ENCODE data around the gene MRPL49.

GRCh38 chr11:65150509-65151299 is 28.6 kb downstream of the MRPL49 start:
- TF ChIP-seq, protein P1, sequence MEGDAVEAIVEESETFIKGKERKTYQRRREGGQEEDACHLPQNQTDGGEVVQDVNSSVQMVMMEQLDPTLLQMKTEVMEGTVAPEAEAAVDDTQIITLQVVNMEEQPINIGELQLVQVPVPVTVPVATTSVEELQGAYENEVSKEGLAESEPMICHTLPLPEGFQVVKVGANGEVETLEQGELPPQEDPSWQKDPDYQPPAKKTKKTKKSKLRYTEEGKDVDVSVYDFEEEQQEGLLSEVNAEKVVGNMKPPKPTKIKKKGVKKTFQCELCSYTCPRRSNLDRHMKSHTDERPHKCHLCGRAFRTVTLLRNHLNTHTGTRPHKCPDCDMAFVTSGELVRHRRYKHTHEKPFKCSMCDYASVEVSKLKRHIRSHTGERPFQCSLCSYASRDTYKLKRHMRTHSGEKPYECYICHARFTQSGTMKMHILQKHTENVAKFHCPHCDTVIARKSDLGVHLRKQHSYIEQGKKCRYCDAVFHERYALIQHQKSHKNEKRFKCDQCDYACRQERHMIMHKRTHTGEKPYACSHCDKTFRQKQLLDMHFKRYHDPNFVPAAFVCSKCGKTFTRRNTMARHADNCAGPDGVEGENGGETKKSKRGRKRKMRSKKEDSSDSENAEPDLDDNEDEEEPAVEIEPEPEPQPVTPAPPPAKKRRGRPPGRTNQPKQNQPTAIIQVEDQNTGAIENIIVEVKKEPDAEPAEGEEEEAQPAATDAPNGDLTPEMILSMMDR (IDR thresholded peaks at IDR 0.05; ENCODE audit: insufficient read depth, low read depth, low read length) = no peak
- TF ChIP-seq EZH2 (IDR thresholded peaks at IDR 0.05; ENCODE audit: insufficient read depth, low read length) = no peak

Measured in astrocyte (in vitro differentiated cells and primary cell).